Esophagus (tissue), 2 donors: Measurements from ENCODE around the gene ANKH. TPM values are rescaled to one million over a fixed set of nuclear protein-coding genes. Genes with fewer than 3 reads are reported as not detected.

ENCODE experiments used
- polyA plus RNA-seq, 2 donors: library from polyadenylated mRNA; stranded (reverse); fragments of 200-250 nt; gene quantifications; one replicate each; pipeline ENCODE4 v1.2.3, GENCODE V29; 2013
- donor health status: healthy with polysubstance abuse.
- donor health status: Bipolar disorder and iron deficiency.

ANKH gene
- polyA plus RNA-seq, 2 donors, result 5.6 to 12.7 TPM

Other genes starting within 250 kb of the ANKH start
- 1 to 10 TPM; 5.7 to 6.2 TPM for gene OTULIN, start 207.1 kb downstream of the ANKH start, polyA plus RNA-seq